Neural progenitor cell (in vitro differentiated cells): ENCODE results near the gene BCAR1.

Source experiments
- EZH2 ChIP-seq: fragments of 200-600 bp; sonication (generic); IDR thresholded peaks from 2 replicates; pipeline ENCODE4 v1.6.1; 2017; ENCODE audit warnings: antibody characterized with exemption, mild to moderate bottlenecking, moderate library complexity
- TF ChIP-seq, protein P1 (sequence below): fragments of 200-600 bp; sonication (generic); IDR thresholded peaks from 2 replicates; pipeline ENCODE4 v1.5.1; 2017; ENCODE audit warnings: antibody characterized with exemption, mild to moderate bottlenecking

DNA sequence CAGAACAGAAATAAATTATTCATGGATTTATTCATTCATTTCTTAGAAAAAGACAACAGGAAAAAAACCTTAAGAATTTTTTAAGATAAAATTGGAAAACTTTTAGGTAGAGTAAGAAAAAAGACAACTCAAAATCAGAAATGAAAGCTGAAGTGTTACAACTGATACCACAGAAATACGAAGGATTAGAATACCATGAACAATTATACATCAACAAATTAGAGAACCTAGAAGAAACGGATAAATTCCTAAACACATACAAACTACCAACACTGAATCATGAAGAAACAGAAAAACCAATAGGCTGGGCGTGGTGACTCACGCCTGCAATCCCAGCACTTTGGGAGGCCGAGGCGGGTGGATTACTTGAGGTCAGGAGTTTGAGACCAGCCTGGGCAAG lies 72.2 kb downstream of the BCAR1 start:
- no peak for TF ChIP-seq EZH2
- TF ChIP-seq, protein P1, sequence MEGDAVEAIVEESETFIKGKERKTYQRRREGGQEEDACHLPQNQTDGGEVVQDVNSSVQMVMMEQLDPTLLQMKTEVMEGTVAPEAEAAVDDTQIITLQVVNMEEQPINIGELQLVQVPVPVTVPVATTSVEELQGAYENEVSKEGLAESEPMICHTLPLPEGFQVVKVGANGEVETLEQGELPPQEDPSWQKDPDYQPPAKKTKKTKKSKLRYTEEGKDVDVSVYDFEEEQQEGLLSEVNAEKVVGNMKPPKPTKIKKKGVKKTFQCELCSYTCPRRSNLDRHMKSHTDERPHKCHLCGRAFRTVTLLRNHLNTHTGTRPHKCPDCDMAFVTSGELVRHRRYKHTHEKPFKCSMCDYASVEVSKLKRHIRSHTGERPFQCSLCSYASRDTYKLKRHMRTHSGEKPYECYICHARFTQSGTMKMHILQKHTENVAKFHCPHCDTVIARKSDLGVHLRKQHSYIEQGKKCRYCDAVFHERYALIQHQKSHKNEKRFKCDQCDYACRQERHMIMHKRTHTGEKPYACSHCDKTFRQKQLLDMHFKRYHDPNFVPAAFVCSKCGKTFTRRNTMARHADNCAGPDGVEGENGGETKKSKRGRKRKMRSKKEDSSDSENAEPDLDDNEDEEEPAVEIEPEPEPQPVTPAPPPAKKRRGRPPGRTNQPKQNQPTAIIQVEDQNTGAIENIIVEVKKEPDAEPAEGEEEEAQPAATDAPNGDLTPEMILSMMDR = no peak
